MM.1S (cell line): Measurements from ENCODE around the gene PRIMPOL.

Experiments
- DNase-seq: peaks from one replicate; pipeline ENCODE4 v3.0.0-alpha.2; 2015
- H2AFZ ChIP-seq: fragments of 300-600 bp; sonication (generic); 2 replicates; pipeline ENCODE4 v1.6.0; 2016; ENCODE audit warnings: antibody characterized with exemption, low read length
- H3F3A ChIP-seq: fragments of 300-600 bp; sonication (generic); 2 replicates; pipeline ENCODE4 v1.6.1; 2016; ENCODE audit warnings: mild to moderate bottlenecking, antibody characterized with exemption, low read length, moderate library complexity, mixed read lengths; ENCODE audit not compliant: insufficient read depth
- H3K27ac ChIP-seq: fragments of 300-600 bp; sonication (generic); 2 replicates; pipeline ENCODE4 v1.5.1; 2016; ENCODE audit warnings: mild to moderate bottlenecking, low read length
- H3K27me3 ChIP-seq: fragments of 300-600 bp; sonication (generic); replicated peaks from 2 replicates; pipeline ENCODE4 v1.6.0; 2016; ENCODE audit warnings: low read length; ENCODE audit not compliant: insufficient read depth
- H3K36me3 ChIP-seq: fragments of 300-600 bp; sonication (generic); replicated peaks from 2 replicates; pipeline ENCODE4 v1.6.1; 2016; ENCODE audit warnings: mild to moderate bottlenecking, low read length, mixed read lengths; ENCODE audit not compliant: insufficient read depth
- H3K4me1 ChIP-seq: fragments of 300-600 bp; sonication (generic); 2 replicates; pipeline ENCODE4 v1.6.1; 2016; ENCODE audit warnings: low read length, mixed read lengths
- H3K4me2 ChIP-seq: fragments of 300-600 bp; sonication (generic); 2 replicates; pipeline ENCODE4 v1.6.0; 2016; ENCODE audit warnings: low read depth, low read length
- H3K4me3 ChIP-seq: fragments of 300-600 bp; sonication (generic); 2 replicates; pipeline ENCODE4 v1.5.1; 2016; ENCODE audit warnings: low read length, mixed read lengths
- H3K79me2 ChIP-seq: fragments of 300-600 bp; sonication (generic); 2 replicates; pipeline ENCODE4 v1.6.1; 2016; ENCODE audit warnings: mixed run types, low read length, mixed read lengths
- H3K9ac ChIP-seq: fragments of 300-600 bp; sonication (generic); 2 replicates; pipeline ENCODE4 v1.6.1; 2016; ENCODE audit warnings: low read length, mixed read lengths
- H3K9me2 ChIP-seq: fragments of 300-600 bp; sonication (generic); replicated peaks from 2 replicates; pipeline ENCODE4 v1.6.1; 2016; ENCODE audit warnings: mild to moderate bottlenecking, low read length, mixed read lengths; ENCODE audit not compliant: insufficient read depth
- H3K9me3 ChIP-seq: fragments of 300-600 bp; sonication (generic); replicated peaks from 2 replicates; pipeline ENCODE4 v1.6.1; 2016; ENCODE audit warnings: mild to moderate bottlenecking, low read length, mixed read lengths; ENCODE audit not compliant: insufficient read depth
- H4K20me1 ChIP-seq: fragments of 300-600 bp; sonication (generic); 2 replicates; pipeline ENCODE4 v1.6.1; 2016; ENCODE audit warnings: mild to moderate bottlenecking, low read length, moderate library complexity, mixed read lengths; ENCODE audit not compliant: insufficient read depth
- EZH2 ChIP-seq: fragments of 300-600 bp; sonication (generic); optimal IDR thresholded peaks from 2 replicates; pipeline ENCODE3; 2017; ENCODE audit warnings: low read depth, mild to moderate bottlenecking, antibody characterized with exemption, low read length, mixed read lengths
- EZH2phosphoT487 ChIP-seq: fragments of 300-600 bp; sonication (generic); IDR thresholded peaks from 2 replicates; pipeline ENCODE4 v1.6.1; 2018; ENCODE audit warnings: antibody characterized with exemption, low read length
- TF ChIP-seq, protein P1 (sequence below): fragments of 300-600 bp; sonication (generic); IDR thresholded peaks from 2 replicates; pipeline ENCODE4 v1.5.1; 2016; ENCODE audit warnings: antibody characterized with exemption, low read length, mixed read lengths

Gene PRIMPOL

DNA sequence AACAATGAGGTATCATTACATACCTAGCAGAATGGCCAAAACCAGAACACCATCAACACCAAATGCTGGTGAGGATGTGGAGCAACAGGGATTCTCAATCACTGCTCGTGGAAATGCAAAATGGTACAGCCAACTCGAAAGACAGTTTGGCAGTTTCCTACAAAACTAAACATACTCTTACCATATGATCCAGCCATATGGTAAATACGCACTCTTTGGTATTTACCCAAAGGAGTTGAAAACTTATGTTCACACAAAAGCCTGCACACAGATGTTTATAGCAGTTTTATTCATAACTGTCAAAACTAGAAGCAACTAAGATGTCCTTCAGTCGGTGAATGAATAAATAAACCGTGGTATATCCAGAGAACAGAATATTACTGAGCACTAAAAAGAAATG lies 8.1 kb upstream of the PRIMPOL start:
- Histone ChIP-seq H3K9ac (no peak overlapping the region), H3K4me2 (no peak overlapping the region), H3K9me2 (no peaks in the 10 kb centered on the region), H3K9me3 (no peaks in the 10 kb centered on the region), H3K36me3 (peaks cover 33% of the 10 kb centered on the region; the same call in 1 of the 2 replicates), H3K4me1 (peaks cover 29% of the 10 kb centered on the region), H2AFZ (no peak overlapping the region), H4K20me1 (peaks cover 28% of the 10 kb centered on the region), H3K79me2 (peaks cover 100% of the 10 kb centered on the region), H3K27ac (no peak overlapping the region), H3F3A (peaks cover 11% of the 10 kb centered on the region), H3K4me3 (no peak overlapping the region), H3K27me3 (no peaks in the 10 kb centered on the region)
- DNase-seq = no peak
- TF ChIP-seq, protein P1, sequence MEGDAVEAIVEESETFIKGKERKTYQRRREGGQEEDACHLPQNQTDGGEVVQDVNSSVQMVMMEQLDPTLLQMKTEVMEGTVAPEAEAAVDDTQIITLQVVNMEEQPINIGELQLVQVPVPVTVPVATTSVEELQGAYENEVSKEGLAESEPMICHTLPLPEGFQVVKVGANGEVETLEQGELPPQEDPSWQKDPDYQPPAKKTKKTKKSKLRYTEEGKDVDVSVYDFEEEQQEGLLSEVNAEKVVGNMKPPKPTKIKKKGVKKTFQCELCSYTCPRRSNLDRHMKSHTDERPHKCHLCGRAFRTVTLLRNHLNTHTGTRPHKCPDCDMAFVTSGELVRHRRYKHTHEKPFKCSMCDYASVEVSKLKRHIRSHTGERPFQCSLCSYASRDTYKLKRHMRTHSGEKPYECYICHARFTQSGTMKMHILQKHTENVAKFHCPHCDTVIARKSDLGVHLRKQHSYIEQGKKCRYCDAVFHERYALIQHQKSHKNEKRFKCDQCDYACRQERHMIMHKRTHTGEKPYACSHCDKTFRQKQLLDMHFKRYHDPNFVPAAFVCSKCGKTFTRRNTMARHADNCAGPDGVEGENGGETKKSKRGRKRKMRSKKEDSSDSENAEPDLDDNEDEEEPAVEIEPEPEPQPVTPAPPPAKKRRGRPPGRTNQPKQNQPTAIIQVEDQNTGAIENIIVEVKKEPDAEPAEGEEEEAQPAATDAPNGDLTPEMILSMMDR = no peak
- TF ChIP-seq EZH2phosphoT487 = no peak
- TF ChIP-seq EZH2 = no peak

DNA sequence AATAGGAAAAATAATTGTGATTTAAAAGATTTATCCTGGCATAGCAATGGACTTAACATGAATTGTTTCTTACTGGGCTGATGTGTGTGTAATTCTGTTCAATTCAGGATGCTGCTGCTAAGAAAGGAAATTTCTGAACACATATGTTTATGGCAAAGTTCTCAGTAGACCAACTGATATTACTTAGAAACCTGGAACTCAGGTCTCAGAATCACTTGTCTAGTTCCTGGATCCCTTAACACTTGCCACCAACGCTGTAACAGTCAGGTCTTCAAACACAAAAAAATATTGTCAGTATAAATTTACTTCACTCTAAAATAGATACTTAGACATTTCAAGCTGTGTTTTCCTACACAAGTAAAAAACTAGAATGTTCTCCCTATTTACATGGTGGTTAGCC lies 5.8 kb upstream of the PRIMPOL start:
- no peak for DNase-seq
- Histone ChIP-seq H3K36me3 (peaks cover 15% of the 10 kb centered on the region; the same call in 1 of the 2 replicates), H3K27me3 (no peaks in the 10 kb centered on the region), H2AFZ (no peak overlapping the region), H3K9ac (no peak overlapping the region), H3K27ac (no peak overlapping the region), H3K79me2 (peaks cover 100% of the 10 kb centered on the region), H4K20me1 (peaks cover 28% of the 10 kb centered on the region), H3F3A (peaks cover 34% of the 10 kb centered on the region), H3K4me2 (no peak overlapping the region), H3K4me1 (peaks cover 32% of the 10 kb centered on the region), H3K9me3 (no peaks in the 10 kb centered on the region), H3K9me2 (no peaks in the 10 kb centered on the region), H3K4me3 (no peak overlapping the region)
- TF ChIP-seq EZH2phosphoT487 (no peak), EZH2 (no peak)
- TF ChIP-seq, protein P1 = no peak

DNA sequence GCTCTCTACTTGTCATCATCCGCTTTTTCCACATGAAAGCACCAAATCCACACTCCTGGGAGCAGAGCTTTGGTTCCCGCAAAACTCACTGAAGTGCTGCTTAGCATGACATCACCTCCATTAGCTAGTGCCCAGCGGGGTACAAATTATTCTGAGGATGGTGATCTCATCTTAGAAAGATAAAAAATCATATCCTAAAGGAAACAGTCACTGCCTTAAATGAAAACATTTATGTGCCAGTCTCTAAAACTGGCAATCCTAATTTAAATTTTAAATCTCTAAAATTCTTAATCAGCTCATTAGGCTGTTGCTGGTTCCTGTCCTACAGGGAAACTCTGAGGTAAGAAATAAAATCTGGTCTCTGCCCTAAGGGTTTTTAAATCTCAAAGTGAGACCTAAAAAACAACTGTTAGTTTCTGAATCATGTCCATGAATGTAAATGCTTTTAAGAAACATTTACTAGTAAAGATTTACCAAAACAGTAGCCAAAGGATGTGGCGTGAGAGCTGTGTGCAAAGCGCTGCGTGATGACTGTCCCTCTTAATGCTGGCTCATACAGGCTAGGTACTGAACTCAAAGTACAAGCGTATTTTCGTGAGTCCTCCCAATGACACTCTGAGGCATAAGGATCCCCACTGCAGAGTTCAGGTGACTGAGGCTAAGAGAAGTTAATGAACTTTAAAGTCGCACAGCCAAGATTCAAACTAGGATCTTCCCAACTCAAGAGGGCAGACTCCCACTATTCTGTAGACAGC lies 4.8 kb upstream of the PRIMPOL start:
- no peak overlapping the region for H3K27ac ChIP-seq
- H3K9ac ChIP-seq = no peak overlapping the region
- H3K4me1 ChIP-seq = peaks cover 32% of the 10 kb centered on the region
- TF ChIP-seq EZH2phosphoT487 (no peak), EZH2 (no peak)
- TF ChIP-seq, protein P1 = no peak
- no peaks in the 10 kb centered on the region for H3K27me3 ChIP-seq
- H2AFZ ChIP-seq = no peak overlapping the region
- no peaks in the 10 kb centered on the region for H3K9me3 ChIP-seq
- no peak overlapping the region; the same call in 1 of the 2 replicates for H3K4me3 ChIP-seq
- H4K20me1 ChIP-seq = peaks cover 20% of the 10 kb centered on the region
- peaks cover 97% of the 10 kb centered on the region for H3K79me2 ChIP-seq
- peaks cover 15% of the 10 kb centered on the region; the same call in 1 of the 2 replicates for H3K36me3 ChIP-seq
- no peaks in the 10 kb centered on the region for H3K9me2 ChIP-seq
- no peak for DNase-seq
- peaks cover 34% of the 10 kb centered on the region for H3F3A ChIP-seq
- peak overlapping the region; percentile 82; the same call in 1 of the 2 replicates for H3K4me2 ChIP-seq
